NOMO-1 (cell line): Measurements from ENCODE around the gene ADAMTSL4.
"Not testable (repeated sequence)": the region's sequence is repeated elsewhere in the genome, so short reads cannot be mapped to it uniquely, and the experiment has no call there.

Source experiments
- DNase-seq, 2 experiments: peaks; one replicate each; lab custom pipeline; 2025; ENCODE audit not compliant: unreplicated experiment in 2 of 2; lab: John Stamatoyannopoulos, UW

ADAMTSL4 gene

DNA sequence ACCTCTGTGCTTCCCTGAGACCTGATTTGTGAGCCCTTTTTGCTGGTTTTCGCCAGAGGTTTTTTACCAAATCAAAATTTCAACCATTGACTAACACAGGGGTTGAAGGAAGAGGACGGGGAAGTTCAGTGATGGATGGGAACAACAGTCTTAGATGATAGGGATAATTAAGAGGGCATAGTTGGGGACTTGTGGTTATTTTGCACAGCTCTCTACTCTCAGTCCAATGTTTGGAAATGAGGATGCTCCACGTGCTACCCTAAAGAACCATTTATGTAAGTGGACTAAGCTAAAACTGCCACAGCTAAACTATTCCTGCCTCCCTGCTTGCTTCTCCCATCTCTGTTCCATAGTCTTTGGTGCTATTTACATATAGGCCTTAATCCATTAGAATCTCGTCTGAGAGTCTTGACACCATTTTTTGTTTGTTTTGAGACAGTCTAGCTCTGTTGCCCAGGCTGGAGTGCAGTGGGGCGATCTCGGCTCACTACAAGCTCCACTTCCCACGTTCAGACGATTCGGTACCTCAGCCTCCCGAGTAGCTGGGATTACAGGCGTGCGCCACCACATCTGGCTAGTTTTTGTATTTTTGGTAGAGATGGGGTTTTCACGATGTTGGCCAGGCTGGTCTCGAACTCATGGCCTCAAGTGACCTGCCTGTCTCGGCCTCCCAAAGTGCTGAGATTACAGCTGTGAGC is 30.9 kb downstream of the ADAMTSL4 start:
- DNase-seq, result no peak

DNA sequence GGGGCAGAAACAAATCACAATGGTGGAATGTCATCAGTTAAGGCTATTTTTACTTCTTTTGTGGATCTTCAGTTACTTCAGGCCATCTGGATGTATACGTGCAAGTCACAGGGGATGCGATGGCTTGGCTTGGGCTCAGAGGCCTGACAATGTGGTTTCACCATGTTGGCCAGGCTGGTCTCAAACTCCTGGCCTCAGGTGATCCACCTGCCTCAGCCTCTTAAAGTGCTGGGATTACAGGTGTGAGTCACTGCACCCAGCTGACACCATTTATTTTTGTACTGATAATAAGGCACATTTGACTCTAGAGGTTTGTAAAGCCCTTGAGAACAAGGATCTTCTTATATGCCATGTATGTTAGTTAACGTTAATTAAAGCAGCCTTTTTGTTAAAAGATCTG is 31.8 kb downstream of the ADAMTSL4 start:
- not testable (repeated sequence) for DNase-seq

DNA sequence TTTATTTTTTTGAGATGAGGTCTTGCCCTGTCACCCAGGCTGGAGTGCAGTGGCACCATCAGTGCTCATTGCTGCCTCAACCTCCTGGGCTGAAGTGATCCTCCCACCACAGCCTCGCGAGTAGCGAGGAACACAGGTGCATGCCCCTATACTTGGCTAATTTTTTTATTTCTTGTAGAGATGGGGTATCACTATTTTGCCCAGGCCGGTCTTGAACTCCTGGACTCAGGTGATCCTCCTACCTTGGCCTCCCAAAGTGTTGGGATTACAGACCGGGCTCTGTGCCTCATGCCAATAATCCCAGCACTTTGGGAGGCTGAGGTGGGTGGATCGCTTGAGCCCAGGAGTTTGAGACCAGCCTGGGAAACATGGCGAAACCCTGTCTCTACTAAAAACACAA is 32.2 kb downstream of the ADAMTSL4 start:
- DNase-seq, result not testable (repeated sequence)

DNA sequence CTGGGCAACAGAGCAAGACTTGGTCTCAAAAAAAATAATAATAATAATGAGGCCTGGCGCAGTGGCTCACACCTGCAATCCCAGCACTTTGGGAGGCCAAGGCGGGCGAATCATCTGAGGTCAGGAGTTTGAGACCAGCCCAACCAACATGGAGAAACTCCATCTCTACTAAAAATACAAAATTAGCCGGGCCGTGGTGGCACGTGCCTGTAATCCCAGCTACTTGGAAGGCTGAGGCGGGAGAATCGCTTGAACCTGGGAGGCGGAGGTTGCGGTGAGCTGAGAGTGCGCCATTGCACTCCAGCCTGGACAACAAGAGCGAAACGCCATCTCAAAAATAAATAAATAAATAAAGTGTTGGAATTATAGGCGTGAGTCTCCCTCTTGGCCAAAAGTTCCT is 32.8 kb downstream of the ADAMTSL4 start:
- DNase-seq, result not testable (repeated sequence)

DNA sequence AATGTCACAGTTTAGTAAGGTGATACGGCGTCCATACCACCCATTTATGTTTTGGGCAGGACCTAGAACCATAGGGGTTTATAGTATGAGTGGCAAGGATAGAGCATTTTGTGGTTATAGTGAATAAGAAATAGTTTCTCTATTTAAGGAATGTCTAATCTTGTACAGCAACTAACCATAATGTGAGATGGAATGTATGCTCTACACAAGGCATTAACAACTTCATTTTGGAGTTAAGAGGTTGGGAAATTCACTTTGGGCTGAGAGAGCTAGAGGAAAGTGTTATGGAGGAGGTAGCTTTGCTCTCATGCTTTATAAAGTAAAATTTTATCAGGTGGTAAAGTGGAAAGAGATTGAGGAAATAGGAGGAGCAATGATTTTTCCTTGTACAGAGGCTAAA is 33.2 kb downstream of the ADAMTSL4 start:
- no peak for DNase-seq

- no peak for DNase-seq
Measured at GRCh38 chr1:150596095-150596892, 47.1 kb downstream of the ADAMTSL4 start.

- DNase-seq, result no peak
Measured at GRCh38 chr1:150596976-150597375, 47.8 kb downstream of the ADAMTSL4 start.

- not testable (repeated sequence) for DNase-seq
Measured at GRCh38 chr1:150598346-150598745, 49.1 kb downstream of the ADAMTSL4 start.

DNA sequence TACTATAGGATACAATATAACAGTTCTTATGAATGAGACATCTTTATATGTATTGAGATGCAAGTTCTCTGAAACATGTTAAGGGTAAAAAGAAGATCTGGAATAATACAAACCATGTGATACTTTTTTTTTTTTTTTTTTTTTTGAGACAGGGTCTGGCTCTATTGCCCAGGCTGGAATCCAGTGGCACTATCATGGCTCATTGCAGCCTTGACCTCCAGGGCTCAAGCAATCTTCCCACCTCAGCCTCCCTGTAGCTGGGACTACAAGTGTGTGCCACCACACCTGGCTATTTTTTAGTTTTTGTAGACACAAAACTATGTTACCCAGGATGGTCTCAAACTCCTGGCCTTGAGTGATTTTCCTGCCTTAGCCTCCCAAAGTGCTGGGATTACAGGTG is 52.3 kb downstream of the ADAMTSL4 start:
- DNase-seq, result no peak

- not testable (repeated sequence) for DNase-seq
Measured at GRCh38 chr1:150602372-150602771, 53.2 kb downstream of the ADAMTSL4 start.

- no peak for DNase-seq
Measured at GRCh38 chr1:150603711-150604110, 54.5 kb downstream of the ADAMTSL4 start.

DNA sequence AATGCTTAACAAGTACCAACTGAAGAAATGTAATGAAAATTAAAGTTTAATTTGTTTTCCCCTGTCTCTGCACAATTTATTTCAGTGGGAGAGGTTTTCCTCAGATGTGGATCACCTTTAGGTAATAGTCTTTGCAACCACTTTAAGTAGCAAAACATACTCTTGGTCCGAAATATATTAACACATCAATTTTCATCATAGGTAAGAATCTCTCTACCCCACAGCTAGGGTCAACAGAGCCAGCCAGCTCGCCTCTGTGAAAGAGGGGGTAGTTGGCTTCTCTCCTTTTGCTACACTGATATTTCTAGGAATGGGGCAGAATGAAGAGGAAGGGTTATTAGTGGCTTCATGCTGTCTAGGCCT is 55.0 kb downstream of the ADAMTSL4 start:
- DNase-seq, result no peak

DNA sequence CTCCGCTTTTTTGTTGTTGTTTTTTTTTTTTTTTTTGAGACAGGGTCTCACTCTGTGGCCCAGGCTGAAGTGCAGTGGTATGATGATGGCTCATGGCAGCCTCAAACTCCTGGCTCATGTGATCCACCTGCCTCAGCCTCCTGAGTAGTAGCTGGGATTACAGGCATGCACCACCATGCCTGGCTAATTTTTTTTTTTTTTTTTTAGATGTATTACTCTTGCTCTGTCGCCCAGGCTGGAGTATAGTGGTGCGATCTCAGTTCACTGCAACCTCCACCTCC is 56.2 kb downstream of the ADAMTSL4 start:
- not testable (repeated sequence) for DNase-seq

- DNase-seq, result no peak
Measured at GRCh38 chr1:150606463-150607142, 57.4 kb downstream of the ADAMTSL4 start.

DNA sequence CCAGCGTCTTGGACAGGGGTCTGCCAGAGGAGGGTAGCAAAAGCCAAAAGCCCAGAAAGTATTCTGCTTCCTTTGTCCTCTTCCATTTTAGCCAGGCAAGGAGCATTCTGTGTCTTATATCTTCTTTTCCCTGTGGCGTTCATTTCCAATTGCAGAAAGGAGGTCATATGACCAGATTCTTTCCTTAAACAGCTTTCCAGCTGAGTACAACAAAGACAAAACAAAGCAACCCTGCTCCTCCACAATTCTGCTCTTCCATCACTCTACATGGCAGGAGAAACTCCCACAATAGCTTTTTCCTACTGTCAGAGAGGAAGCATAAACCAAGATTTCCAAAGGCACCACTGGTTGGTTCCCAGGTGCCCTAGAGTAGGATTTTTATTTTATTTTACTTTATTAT is 60.5 kb downstream of the ADAMTSL4 start:
- no peak for DNase-seq
